Fibroblast of villous mesenchyme (primary cell): ENCODE data around the gene F2RL2. TPM values are rescaled to one million over a fixed set of nuclear protein-coding genes. Genes with fewer than 3 reads are reported as not detected.

ENCODE experiments used
- DNase-seq: peaks from one replicate; pipeline ENCODE4 v3.0.0-alpha.2; 2010; ENCODE audit warnings: low read depth
- H3K4me3 ChIP-seq: 2 replicates; pipeline ENCODE4 v1.5.1; 2011; ENCODE audit warnings: low read depth, mild to moderate bottlenecking, low read length
- CTCF ChIP-seq: IDR thresholded peaks from 2 replicates; pipeline ENCODE4 v1.5.1; 2012; ENCODE audit warnings: low read depth, mild to moderate bottlenecking, low read length; ENCODE audit not compliant: insufficient read depth
- total RNA-seq: library from RNA; depleted of rRNA; stranded (reverse); fragments of >200 nt; gene quantifications from 2 replicates; pipeline ENCODE4 v1.2.3, GENCODE V29; 2012

F2RL2 gene
- total RNA-seq, 1 donor, result 29.8 TPM

DNA sequence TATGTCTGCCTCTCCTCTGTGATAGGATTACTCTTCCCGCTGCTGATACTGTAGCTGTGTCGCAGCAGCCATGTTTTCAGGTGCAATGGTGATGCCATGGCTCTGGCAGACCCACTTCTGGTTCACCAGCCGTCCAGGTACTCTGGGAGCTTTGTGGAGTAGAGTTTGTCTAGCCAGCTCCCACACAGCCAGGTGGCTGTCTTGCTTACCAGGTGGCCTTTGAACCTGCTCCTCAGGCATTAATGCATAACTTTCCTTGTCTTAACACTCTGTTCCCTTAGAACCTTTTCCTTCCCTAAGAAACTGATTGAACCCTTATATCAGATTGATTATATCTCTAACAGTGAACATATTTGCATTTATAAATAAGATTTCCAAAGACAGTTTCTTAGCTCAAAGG lies 42.2 kb downstream of the F2RL2 start:
- no peak overlapping the region for H3K4me3 ChIP-seq
- no peak for DNase-seq
- TF ChIP-seq CTCF, result no peak

DNA sequence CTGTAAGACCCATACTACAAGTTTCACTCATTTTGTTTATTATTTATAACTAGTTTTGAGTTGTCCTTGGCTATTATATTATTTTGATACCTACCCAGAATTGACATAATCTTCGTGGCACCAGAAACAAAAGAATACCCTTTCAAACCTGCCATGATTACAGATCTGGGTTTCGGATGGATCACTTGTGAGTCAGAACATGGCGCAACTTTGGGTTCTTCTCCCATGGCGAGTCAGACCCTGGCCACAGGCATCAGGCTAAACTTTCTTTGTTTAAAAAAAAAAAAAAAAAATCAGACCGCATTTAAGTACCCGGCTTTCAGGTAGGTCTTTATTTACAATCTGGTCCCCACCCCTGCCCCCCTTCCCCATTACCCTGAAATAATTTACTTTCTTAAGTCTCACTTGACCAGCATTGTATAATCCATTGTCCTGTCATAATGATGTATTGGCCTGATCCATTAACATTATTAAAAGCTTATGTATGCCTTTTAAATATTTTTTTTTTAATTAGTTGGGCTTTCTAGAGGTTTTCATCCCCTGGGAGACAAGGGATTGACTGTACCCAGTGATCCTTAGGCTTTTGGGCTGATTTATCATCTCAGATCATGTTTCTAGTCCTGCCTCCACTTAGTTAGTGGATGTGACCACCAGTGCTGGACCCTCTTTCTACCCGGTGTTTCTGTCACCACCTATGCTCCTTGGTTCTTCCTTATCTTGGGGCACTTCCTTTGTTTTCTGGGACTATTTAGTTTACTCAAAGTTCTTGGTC lies 43.9 kb downstream of the F2RL2 start:
- no peak for TF ChIP-seq CTCF

GRCh38 chr5:76576996-76577395 lies 46.2 kb downstream of the F2RL2 start:
- no peak overlapping the region for H3K4me3 ChIP-seq
- no peak for DNase-seq
- TF ChIP-seq CTCF, result no peak

More for the DNA sequence above, 43.9 kb downstream of the F2RL2 start:
- H3K4me3 ChIP-seq, result no peak overlapping the region
- DNase-seq, result peak; percentile 5

DNA sequence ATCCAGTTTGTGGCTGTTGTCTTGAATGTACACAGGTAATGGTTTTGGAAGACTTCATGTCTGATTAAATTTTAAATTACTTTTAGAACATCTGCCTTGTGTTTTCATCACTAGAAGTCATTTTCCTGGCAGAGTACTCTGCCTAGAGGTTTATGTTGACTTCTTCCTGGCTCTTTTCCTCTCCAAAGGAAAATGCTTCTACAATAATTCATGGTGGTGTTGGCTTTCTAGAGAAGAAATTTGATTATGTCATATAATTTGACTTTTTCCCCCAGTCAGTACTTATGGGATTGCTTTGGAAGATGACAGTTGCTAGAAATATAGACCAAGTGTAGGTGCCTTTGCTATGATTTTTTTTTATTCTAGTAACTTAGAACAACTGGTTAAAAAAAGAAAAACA lies 46.8 kb downstream of the F2RL2 start:
- no peak for DNase-seq
- TF ChIP-seq CTCF, result no peak

DNA sequence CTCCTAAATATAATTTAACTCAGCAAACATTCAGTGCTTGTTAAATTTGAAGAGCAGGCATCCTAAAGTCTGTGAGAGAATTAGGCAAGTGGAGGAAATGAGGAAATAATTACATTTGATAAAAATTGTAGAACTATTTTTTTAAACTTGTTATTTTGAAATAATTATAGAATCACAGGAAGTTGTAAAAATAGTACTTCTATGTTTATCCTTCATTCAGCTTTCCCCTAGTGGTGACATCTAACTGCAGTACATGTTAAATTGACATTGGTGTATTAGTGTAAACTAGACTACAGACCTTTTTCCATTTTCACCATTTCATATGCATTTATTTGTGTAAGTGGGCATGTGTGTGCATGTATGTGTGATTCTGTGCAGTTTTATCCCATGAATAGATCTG lies 51.6 kb downstream of the F2RL2 start:
- H3K4me3 ChIP-seq, result no peak overlapping the region
- no peak for TF ChIP-seq CTCF
- DNase-seq, result no peak

More for the DNA sequence above, 46.8 kb downstream of the F2RL2 start:
- H3K4me3 ChIP-seq, result no peak overlapping the region

DNA sequence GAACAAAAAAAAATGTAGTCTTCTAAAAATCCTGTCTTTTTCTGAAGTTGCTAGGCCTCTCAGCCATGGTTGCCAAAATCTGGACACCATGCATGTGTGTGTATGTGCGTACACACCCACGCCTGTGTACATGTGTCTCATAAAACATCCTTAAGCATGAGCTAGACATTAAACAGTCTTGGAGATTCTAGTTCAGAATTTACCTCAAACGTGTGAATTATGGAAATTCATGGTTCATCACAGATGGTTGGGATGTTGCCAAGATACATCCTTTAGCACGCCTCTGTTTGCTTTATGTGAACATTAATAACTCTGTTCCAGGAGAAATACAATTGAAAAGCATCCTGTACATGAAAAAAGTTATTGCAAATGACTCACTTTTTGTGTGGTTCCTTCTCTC lies 53.0 kb downstream of the F2RL2 start:
- DNase-seq, result no peak
- TF ChIP-seq CTCF, result no peak
- no peak overlapping the region for H3K4me3 ChIP-seq

Other genes starting within 250 kb of the F2RL2 start
- gene IQGAP2, start 220.1 kb downstream of the F2RL2 start, total RNA-seq, result 2.6 TPM in 2 replicates
- gene F2R, start 92.7 kb upstream of the F2RL2 start, total RNA-seq, result 117 and 144 TPM in 2 replicates
- gene F2RL1, start 195.6 kb upstream of the F2RL2 start, total RNA-seq, result 26.3 and 69.9 TPM in 2 replicates
- not detected in 2 replicates for gene S100Z, start 226.6 kb upstream of the F2RL2 start, total RNA-seq